Neutrophil (primary cell): ENCODE results near the gene EEF1AKMT3.
A peak's percentile ranks its signal among the peaks of the same experiment; 100 is the strongest.

Experiments used
- H3K27ac ChIP-seq: fragments of 200-600 bp; sonication (generic); 2 replicates; pipeline ENCODE4 v1.5.1; 2016; ENCODE audit warnings: mild to moderate bottlenecking, moderate library complexity
- H3K27me3 ChIP-seq: fragments of 200-600 bp; sonication (generic); 2 replicates; pipeline ENCODE4 v1.6.0; 2016; ENCODE audit warnings: mild to moderate bottlenecking
- H3K36me3 ChIP-seq: fragments of 200-600 bp; sonication (generic); 2 replicates; pipeline ENCODE4 v1.5.1; 2017
- H3K4me1 ChIP-seq, 2 experiments: fragments of 200-600 bp in 1 of 2; sonication (generic) in 1 of 2; 1 replicate in 1 of 2; 2 replicates in 1 of 2; pipeline versions ENCODE4 v1.5.1 to v1.6.1; 2013 to 2016; ENCODE audit warnings: low read depth in 1 of 2, low read length in 1 of 2, mild to moderate bottlenecking in 1 of 2, moderate library complexity in 1 of 2; ENCODE audit not compliant: control insufficient read depth in 1 of 2, insufficient read depth in 1 of 2
- H3K4me3 ChIP-seq, 2 experiments: fragments of 200-600 bp in 1 of 2; sonication (generic) in 1 of 2; 1 replicate in 1 of 2; 2 replicates in 1 of 2; pipeline ENCODE4 v1.5.1; 2013 to 2016; ENCODE audit warnings: low read depth in 1 of 2, low read length in 1 of 2, mild to moderate bottlenecking in 1 of 2, moderate library complexity in 1 of 2
- H3K9me3 ChIP-seq: fragments of 200-600 bp; sonication (generic); 2 replicates; pipeline ENCODE4 v1.5.1; 2016
- CTCF ChIP-seq: fragments of 200-600 bp; sonication (generic); IDR thresholded peaks from 2 replicates; pipeline ENCODE4 v1.5.1; 2016; ENCODE audit warnings: antibody characterized with exemption

Gene EEF1AKMT3

GRCh38 chr12:57826400-57826799 lies 54.0 kb downstream of the EEF1AKMT3 start:
- H3K4me3 ChIP-seq: no peak overlapping the region
- H3K4me1 ChIP-seq: peaks cover 23 to 24% of the 10 kb centered on the region in 2 experiments
- no peak for TF ChIP-seq CTCF
- no peaks in the 10 kb centered on the region for H3K9me3 ChIP-seq
- H3K27me3 ChIP-seq: no peaks in the 10 kb centered on the region
- H3K27ac ChIP-seq: no peak overlapping the region
- peaks cover 92% of the 10 kb centered on the region for H3K36me3 ChIP-seq

- no peak overlapping the region for H3K27ac ChIP-seq
- H3K4me1 ChIP-seq: peaks cover 28 to 30% of the 10 kb centered on the region in 2 experiments
- peaks cover 87% of the 10 kb centered on the region for H3K36me3 ChIP-seq
- H3K27me3 ChIP-seq: no peaks in the 10 kb centered on the region
- no peak for TF ChIP-seq CTCF
- no peaks in the 10 kb centered on the region for H3K9me3 ChIP-seq
- no peak overlapping the region for H3K4me3 ChIP-seq
Measured at GRCh38 chr12:57826966-57827365, 54.6 kb downstream of the EEF1AKMT3 start.

- Histone ChIP-seq H3K4me1 (peaks cover 45% of the 10 kb centered on the region in 2 experiments), H3K27ac (peak overlapping the region; percentile 50), H3K4me3 (no peak overlapping the region), H3K36me3 (peaks cover 69% of the 10 kb centered on the region), H3K9me3 (no peaks in the 10 kb centered on the region), H3K27me3 (no peaks in the 10 kb centered on the region)
- no peak for TF ChIP-seq CTCF
Measured at GRCh38 chr12:57829025-57829777, 56.8 kb downstream of the EEF1AKMT3 start.

GRCh38 chr12:57830393-57830792 lies 58.0 kb downstream of the EEF1AKMT3 start:
- Histone ChIP-seq H3K4me3 (no peak overlapping the region), H3K4me1 (peaks cover 54 to 56% of the 10 kb centered on the region in 2 experiments), H3K27ac (no peak overlapping the region), H3K27me3 (no peaks in the 10 kb centered on the region), H3K9me3 (no peaks in the 10 kb centered on the region), H3K36me3 (peaks cover 57% of the 10 kb centered on the region)
- no peak for TF ChIP-seq CTCF
